GM19455 (cell line): ENCODE measurements around the gene LDLRAD4.
"Not testable (repeated sequence)": the region's sequence is repeated elsewhere in the genome, so short reads cannot be mapped to it uniquely, and the experiment has no call there.

Source experiments
- ATAC-seq: cut with Tn5 transposase; IDR thresholded peaks from one replicate; pipeline ENCODE4 v1.9.1; 2021; ENCODE audit not compliant: unreplicated experiment

The LDLRAD4 gene

DNA sequence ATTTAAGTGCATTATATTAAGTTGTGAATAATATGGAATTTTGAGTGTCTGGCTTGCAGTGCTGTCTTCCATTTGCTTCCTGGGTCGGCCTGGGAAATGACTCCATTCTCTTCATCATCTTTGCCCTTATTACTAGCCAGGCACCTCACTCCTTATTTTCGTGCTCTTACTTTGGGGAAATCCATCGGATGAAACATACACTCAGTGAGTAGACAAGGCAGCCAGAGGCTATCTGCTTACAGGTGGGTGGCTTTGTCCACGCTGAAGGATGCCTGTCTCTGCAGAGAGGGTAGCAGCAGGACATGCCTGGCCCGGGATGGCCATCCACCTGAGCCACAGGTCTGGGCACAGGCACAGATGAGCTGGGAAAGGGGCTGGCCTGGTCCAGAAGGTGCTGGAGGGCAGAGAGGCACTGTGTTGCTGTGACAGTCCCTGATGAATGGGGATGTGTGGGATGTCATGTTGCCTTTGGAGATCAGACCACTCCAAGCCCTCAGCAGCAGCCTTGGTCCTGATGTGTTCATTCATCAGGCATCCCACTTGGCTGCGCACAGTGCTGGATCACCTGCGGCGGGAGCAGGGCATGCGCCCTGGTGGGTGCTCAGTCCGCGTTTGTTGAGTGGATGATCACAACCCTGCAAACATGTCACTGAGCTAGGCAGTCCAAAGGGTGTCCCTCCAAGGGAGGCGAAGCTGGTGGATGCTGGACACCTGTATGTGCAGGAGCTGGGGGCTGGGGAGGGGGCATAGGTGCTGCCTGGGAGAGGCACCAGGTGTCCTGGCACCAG lies 236.0 kb downstream of the LDLRAD4 start:
- no peak for ATAC-seq

DNA sequence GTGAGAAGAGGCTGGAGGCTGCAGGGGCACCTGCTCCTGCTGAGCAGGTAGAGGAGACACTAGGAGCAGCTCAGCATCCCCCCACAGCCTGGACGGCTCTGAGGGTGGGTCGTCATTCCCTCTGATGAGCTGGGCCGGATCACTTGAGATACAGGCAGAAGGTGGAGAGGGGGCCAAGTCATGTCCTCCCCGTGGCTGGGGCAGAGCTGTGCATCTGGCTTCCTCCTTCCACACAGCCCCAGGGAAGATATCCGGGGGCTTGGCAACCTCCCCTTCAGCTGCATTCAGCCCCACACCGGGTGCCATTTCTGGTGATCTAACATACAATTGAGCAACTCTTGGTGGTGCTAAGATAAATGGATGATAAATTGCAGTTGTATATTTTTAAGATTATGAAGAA lies 236.9 kb downstream of the LDLRAD4 start:
- ATAC-seq = no peak

DNA sequence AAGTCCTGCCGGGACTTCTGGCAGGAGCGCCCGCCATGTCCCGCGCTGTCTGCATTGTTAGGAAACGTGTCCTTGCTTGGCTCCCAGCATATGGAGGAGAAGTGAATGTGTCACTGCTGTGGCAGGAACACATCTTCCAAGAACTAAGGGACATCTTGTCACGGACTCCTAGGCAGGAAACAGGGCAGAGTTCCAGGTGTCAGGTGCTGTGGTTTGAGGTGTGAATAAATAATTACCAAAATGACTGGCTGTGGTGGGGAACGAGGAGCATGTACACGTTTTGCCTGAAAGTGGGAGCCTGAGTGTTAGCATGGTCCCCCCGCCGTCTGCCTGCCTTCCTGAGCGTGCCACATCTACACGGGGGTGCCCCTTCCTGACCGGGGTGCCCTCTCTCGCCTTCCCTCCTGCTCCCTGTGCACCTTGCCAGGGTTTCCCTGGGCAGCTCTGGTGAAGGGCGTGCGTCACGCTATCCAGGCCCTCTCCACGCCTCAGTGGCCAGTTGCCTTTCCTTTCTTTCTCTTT lies 237.5 kb downstream of the LDLRAD4 start:
- no peak for ATAC-seq

DNA sequence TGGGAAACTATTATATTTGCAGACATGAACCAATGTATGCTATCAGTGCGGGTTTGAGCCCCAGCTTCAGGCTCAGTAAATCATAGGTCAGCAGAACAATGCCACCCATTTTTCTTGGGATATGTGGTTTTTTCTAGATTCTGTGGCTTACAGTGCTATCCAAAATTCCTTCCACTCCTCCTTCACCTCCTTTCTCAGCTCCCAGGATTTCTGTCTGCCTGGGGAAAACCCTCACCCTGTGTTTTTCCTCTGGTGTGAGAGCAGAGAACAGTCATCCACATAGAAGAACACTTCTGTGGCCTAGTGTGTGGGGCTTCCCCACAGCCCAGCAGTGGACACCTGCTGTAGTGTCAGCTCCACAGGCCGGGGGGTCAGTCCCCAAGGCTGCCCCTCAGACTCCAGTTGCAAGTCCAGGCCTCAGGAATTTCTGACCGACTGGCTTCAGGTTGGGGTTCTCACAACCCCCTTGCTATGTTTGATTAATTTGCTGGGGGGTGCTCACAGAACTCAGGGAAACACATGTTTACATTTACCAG lies 238.2 kb downstream of the LDLRAD4 start:
- no peak for ATAC-seq

DNA sequence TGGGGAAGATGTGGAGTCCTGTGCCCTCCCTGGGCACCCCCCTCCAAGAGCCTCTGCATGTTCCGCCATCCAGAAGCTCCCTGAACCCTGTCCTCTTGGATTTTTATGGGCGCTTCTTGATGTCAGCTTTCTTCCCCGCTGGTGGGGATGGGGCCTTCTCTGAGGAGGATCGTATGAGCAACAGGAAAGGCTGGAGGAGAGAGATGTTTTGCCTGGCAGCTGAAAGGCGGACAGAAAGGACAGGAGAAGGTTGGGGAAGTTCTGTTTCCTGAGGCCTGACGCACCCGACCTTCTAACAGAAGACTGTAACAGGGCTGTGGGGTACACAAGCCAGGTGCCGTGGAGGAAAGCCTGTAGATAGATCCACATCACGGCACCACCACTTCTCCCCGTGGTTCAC lies 238.8 kb downstream of the LDLRAD4 start:
- ATAC-seq = no peak

DNA sequence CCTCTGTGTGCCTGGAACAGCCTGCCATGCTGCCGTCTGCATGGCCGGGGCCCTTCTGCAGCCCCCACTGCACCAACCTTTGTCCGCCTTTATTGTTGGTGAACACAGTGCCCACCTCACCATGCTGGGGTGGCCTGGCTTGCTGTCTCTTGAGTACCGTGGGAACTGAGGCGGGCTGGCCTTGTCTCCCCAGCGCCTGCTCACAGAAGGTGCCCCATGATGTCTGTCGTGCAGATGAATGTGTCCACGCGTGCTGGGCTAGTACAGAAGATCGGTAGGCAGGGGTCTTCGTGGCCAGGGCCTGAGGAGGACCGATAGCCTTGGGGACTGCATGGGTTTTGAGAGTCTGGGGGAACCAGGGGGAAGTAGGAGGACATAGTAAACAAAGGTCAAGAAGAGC lies 242.4 kb downstream of the LDLRAD4 start:
- ATAC-seq = no peak

DNA sequence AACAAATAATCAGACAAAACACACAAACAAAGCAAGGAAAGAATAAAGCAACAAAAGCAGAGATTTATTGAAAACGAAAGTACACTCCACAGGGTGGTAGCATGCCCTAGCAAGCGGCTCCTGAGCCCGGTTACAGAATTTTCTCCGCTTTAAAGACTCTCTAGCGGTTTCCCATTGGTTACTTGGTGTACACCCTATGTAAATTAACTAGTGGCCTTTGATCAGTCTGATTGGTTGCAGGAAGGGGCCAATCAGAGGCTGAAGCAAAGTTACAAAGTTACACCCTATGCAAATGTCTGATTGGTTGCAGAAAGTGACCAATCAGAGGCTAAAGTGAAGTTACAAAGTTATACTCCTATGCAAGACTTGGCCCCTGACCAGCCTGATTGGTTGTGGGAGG lies 242.9 kb downstream of the LDLRAD4 start:
- ATAC-seq = no peak

DNA sequence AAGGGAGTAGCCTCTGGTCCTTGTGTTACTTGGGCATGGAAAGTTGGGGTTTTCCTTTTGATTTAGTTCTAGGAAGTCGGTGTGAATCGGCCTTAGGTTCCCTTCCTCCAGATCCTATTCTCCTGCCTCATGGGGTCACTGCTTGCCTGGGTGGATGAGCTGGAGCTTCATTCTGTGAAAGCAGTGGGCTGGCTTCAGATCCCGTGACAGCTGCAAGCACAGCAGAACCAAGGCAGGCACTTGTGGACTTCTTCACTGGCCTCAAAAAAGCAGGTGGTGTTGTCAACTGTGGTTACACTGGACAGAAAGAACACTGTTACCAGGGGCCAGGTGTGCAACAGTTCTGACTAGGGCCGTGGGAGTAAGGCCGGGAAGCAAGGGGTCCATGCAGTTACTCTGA lies 243.4 kb downstream of the LDLRAD4 start:
- no peak for ATAC-seq

DNA sequence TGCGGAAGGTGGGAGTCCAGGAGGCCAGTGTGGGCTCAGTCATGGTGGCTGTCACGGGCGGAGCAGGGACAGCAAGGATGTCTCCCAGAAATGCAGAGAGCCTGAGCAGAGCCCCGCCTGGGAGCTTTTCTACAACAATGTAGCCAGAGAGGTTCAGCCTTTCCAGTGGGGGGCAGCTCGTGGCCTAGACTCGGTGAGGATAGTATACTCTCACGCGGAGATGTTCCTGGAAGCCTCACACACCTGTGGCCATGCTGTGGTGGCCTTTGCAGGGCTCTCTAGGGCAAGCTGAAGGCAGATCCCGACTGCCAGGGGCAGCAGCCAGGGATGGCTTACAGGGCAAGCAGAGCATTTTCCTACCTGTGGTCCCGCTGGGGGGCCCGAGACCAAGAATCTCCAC lies 244.1 kb downstream of the LDLRAD4 start:
- no peak for ATAC-seq

DNA sequence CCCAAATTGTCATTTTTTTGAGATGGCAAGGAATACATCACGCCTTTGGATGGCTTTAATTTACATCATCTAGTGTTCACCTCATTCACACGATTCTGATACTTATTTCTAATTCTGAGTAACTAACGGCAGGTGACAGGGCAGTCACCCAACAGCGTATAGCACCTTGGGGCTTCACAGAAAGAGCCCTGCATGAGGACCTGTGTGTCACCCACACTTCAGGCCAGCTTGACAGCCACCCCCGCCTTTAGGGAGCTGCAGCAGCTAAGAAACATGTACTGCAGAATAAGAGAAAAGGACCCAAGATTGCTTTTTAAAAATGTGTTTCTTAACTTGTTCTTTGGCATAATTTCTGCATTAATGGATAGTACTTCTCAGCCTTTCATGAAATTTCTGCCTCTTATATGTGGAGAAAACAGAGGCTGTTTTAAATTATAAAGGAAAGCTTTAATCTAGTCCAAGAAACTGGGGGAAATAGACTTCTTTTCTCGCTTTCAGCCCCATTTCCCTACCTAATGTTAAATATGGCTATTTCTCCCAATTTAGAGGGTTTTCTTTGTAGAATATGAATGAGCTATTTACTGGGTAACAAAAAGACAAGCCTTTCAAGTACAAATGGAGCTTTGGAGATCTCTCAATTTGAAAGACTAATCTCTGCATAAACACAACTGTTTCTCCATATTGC lies 245.1 kb downstream of the LDLRAD4 start:
- no peak for ATAC-seq

DNA sequence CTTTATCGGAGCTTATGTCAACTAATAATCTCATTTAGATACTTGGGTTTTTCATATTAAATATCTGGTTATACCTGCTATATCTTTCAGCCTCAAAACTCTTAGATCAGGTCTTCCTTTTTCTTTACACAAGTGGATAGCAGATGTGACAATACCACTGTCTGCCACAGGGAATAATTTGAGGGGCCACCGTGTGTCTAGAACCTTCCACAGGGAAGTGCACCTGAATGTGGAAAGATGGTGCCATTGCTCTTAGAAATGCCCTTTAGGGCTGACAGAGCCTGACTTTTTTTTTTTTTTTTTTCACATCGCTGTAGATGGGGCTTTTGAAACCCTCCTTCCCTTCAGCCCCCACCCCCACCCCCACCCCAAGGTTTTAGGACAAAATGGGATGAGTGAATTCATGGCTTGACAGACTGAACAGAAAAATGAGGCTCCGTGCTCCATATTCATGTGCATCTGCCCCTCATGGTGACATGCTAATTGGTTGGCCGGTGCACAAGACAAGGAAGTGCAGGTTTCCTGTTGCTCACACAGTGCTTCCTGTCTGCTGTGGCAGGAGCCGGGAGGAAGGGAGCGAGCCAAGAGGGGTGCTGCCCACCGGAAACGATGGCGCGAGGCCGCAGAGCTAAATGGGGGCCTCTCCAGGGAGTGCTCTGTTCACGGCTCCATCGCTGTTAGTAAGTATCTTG lies 246.0 kb downstream of the LDLRAD4 start:
- ATAC-seq = peak; percentile 95

DNA sequence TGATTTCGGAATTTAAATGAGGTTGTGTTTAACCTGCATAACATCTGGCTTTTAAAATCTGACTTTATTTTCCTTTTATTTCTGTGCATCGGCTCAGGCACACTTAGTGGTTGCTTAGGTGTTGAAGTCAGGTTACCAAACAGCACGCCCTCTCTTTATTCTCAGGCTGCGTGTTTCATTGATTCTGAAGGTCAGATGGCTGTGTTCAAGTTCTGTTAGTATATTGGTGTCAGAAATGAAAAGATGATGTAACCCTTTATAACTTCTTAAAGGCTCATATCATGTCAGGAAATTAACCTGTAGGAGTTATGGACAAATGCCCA lies 246.5 kb downstream of the LDLRAD4 start:
- ATAC-seq = no peak

DNA sequence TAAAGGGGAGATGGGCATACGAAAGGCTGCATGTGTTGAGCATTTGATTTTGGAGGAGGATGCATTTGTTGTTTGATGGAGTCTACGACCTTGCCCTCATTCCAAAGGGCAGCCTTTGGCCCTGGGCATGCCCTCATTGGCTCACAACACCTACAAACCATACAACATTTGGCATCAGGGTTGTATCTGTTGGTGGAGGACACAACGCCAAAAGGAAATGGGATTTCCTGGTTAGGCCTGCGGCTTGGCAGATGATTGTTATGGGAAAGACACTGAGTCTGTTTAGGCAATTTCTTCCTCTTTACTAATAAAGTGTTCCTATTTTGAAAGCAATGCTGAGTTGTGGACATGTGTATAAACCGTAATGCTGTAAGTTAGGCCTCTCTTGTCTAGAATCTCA lies 246.9 kb downstream of the LDLRAD4 start:
- peak; percentile 13 for ATAC-seq

DNA sequence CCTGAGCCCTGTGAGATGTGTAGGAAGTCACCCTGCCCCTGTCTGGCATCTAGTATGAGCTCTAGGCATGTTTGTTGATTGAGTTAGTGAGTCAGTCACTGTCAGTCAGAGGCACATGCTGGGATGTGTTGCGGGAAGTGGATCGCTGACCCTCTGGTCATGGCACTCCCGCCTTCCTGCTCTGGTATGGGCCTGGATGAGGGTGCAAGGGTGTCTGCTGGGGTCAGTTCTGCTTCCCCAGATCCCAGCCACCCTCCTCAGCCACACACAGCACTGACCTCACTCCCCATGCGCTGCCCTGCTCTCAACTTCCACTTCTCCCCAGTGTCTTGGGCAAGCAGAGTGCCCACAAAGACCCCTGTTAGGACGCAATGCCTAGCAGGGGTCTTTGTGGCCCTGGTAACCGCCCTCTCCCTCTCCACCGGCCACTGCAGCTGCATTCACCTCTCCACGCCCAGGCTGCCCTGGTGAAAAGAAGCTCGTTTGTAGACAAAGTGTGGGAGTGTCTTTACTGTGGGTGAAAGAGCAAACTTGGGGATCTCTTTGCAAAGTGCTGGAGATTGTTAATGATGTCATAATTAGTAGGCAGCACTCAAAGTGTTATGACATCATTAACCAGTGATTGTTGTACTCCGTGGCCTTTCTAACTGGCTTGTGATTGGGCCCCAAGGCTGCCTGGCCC lies 252.1 kb downstream of the LDLRAD4 start:
- no peak for ATAC-seq

DNA sequence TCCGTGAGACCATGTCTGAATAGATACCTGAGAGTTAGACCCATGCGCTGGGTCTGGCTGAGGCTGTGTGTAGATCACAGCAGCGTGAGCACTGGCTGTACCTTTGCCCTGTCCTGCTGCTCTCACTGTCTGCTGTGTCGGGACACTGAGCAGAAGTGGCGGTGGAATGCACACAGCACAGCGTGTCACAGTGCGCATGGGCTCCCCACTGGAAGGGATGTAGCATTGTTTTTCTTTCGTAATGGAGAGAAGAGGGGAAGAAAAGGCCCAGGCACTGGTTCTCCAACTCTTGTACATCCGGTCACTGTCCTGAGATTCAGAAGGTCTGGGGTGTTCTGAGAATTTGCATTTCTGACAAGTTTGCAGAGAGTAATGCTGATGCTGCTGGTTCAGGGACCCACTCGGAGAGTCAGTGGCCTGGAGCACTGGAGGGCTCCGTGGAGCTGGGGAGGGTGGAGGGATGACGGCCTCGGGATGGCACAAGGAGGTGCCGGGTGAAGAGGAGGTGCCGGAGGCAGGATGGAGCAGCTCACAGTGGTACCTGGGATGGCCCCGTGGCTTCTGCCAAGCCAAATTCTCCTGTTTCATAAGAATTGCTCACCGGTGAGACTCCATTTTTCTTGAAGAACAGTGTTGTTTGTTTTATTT lies 252.8 kb downstream of the LDLRAD4 start:
- ATAC-seq = no peak

DNA sequence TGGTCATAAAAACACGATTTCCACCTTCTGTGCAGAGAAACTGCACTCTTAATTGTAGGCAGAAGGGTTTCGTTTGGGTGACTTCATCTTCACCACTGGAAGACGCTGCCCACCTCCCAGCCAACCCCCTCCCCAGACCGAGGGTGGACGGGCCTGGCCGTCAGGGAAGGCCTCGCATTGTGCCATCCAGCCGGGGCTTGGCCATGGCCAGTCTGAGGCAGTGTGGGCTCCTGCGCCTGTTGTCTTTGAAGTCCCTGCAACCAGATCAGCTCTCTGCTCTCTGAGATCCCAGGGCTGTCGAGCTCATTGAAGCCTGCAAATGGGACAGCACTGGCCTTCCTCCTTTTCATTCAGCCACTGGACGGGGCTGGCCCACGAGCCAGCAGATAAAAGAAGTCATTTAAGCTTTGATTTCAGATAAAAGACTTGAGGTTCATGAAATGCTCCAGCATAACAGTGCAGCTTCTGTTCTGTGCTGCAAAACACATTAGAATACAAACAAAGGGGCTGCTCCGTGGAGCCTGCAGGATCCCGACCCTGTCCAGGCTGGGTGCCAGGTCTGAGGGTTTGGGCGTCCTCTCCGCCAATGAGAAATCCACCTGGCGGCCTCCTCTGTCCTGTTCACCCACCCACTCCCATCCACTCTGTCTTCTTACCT lies 253.5 kb downstream of the LDLRAD4 start:
- ATAC-seq = no peak

DNA sequence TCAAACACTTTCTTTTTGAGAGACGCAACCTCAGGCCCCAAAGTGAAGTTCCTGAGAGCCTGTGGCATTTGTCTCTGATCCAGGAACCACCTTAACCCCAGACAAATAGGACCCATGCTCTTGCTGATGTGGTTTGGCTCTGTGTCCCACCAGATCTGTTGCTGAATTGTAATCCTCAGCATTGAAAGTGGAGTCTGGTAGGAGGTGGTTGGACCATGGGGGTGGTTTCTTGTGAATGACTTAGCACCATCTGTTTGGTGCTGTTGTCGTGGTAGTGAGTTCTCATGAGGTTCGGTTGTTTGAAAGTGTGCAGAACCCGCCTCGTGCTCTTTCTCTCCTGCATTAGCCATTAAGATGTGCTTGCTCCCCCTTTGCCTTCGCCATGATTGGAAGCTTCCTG lies 255.2 kb downstream of the LDLRAD4 start:
- no peak for ATAC-seq

DNA sequence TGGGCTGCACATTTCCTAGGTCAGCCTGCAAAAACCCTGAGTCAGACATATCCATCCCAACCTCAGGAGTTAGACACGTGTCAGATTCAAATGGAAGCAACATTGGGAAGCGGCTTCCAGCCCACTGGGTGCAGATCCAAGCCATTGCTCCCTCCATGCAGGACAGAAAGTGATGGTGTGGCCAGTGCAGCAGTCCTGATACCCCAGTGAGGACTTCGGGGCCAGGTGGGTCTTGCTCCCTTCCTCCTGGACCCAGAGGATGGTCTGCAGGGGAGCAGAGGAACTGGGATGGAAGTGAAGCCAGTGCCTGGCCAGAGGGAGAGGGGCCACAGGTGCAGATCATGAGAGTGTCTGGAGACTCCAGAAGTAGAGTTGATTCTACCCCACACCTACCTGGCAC lies 255.8 kb downstream of the LDLRAD4 start:
- ATAC-seq = no peak

DNA sequence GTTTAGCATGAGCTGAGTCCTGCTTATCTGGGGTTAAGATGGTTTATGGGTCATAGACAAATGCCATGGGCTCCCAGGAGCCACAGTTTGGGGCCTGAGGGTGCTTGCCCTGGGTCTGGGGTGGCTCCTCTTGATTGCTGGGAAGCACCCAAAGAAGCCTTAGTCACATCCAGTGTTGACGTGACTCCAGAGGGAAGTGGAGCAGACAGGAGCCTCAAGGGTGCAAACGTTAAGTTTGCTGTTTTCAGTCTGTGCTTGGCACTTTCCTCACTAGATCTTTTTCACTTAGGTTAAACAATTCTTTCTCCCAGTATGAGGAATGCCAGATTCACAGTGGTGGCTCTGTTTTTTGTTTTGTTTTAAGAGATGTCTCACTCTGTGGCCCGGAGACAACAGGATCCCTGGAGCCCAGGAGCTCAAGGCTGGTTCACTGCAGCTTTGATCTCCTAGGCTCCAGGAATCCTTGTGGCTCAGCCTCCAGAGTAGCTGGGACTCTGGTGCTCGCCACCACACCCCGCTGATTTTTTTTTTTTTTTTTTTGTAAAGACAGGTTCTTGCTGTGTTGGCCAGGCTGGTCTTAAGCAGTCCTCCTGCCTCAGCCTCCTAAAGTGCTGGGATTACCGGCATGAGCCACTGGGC lies 256.5 kb downstream of the LDLRAD4 start:
- ATAC-seq = no peak

DNA sequence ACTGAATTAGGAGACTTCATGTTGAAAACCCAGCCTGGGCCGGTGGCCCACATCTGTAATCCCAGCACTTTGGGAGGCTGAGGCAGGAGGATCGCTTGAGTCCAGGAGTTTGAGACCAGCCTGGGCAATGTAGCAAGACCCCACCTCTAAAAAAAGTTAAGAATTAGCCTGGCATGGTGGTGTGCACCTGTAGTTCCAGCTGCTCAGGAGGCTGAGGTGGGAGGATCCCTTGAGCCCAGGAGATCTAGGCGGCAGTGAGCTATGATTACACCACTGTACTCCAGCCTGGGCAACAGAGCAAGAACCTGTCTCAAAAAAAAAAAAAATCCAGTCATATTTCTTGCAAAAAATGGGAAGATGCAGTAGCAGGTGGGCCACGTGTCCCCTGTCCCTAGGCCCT lies 257.8 kb downstream of the LDLRAD4 start:
- ATAC-seq = not testable (repeated sequence)
